ENCODE measurements around the gene MRAS.

MRAS gene

GRCh38 chr3:138437281-138437680 is 88.9 kb downstream of the MRAS start:
- H3K4me1 ChIP-seq (ENCODE audit: control insufficient read depth, low read length), result no peaks in the 10 kb centered on the region
- no peak for TF ChIP-seq EZH2phosphoT487 (IDR thresholded peaks at IDR 0.05; ENCODE audit: borderline replicate concordance, low read length)
- no peak for TF ChIP-seq CTCF (IDR thresholded peaks at IDR 0.05; ENCODE audit: low read depth, low read length, poor library complexity, severe bottlenecking)
- H4K20me1 ChIP-seq (ENCODE audit: control insufficient read depth, insufficient read depth, low read depth, low read length), result no peaks in the 10 kb centered on the region
- H3F3A ChIP-seq (ENCODE audit: control insufficient read depth, insufficient read depth), result no peaks in the 10 kb centered on the region
- no peak overlapping the region for H3K4me3 ChIP-seq (ENCODE audit: low read length)
- H3K36me3 ChIP-seq (ENCODE audit: control insufficient read depth, low read length), result no peaks in the 10 kb centered on the region
- no peaks in the 10 kb centered on the region for H3K79me2 ChIP-seq (ENCODE audit: control insufficient read depth, low read length)
- no peaks in the 10 kb centered on the region for H3K9me2 ChIP-seq (replicated peaks; ENCODE audit: control insufficient read depth, low read length)
- no peak overlapping the region for H3K27ac ChIP-seq (ENCODE audit: low read depth, low read length)
- H3K9me3 ChIP-seq (ENCODE audit: control insufficient read depth, insufficient read depth, low read length), result no peaks in the 10 kb centered on the region
- no peak overlapping the region for H3K4me2 ChIP-seq (ENCODE audit: low read length)
- peaks cover 2% of the 10 kb centered on the region; the same call in 1 of the 2 replicates for H3K27me3 ChIP-seq (ENCODE audit: control insufficient read depth, low read length)

- TF ChIP-seq CTCF (IDR thresholded peaks at IDR 0.05; ENCODE audit: low read depth, low read length, poor library complexity, severe bottlenecking) (no peak), EZH2phosphoT487 (IDR thresholded peaks at IDR 0.05; ENCODE audit: borderline replicate concordance, low read length) (no peak)
- Histone ChIP-seq H3K27ac (ENCODE audit: low read depth, low read length) (no peak overlapping the region), H3K4me2 (ENCODE audit: low read length) (no peak overlapping the region), H3F3A (ENCODE audit: control insufficient read depth, insufficient read depth) (no peaks in the 10 kb centered on the region), H3K27me3 (ENCODE audit: control insufficient read depth, low read length) (no peaks in the 10 kb centered on the region), H3K9me2 (replicated peaks; ENCODE audit: control insufficient read depth, low read length) (no peaks in the 10 kb centered on the region), H3K36me3 (ENCODE audit: control insufficient read depth, low read length) (no peaks in the 10 kb centered on the region), H4K20me1 (ENCODE audit: control insufficient read depth, insufficient read depth, low read depth, low read length) (no peaks in the 10 kb centered on the region), H3K4me1 (ENCODE audit: control insufficient read depth, low read length) (no peaks in the 10 kb centered on the region), H3K4me3 (ENCODE audit: low read length) (no peak overlapping the region), H3K9me3 (ENCODE audit: control insufficient read depth, insufficient read depth, low read length) (no peaks in the 10 kb centered on the region), H3K79me2 (ENCODE audit: control insufficient read depth, low read length) (no peaks in the 10 kb centered on the region)
Observed at GRCh38 chr3:138438896-138439295, 90.5 kb downstream of the MRAS start.

GRCh38 chr3:138439646-138440045 is 91.3 kb downstream of the MRAS start:
- Histone ChIP-seq H3K36me3 (ENCODE audit: control insufficient read depth, low read length) (no peaks in the 10 kb centered on the region), H3K4me2 (ENCODE audit: low read length) (no peak overlapping the region), H3K79me2 (ENCODE audit: control insufficient read depth, low read length) (no peaks in the 10 kb centered on the region), H3K4me1 (ENCODE audit: control insufficient read depth, low read length) (no peaks in the 10 kb centered on the region), H3K9me2 (replicated peaks; ENCODE audit: control insufficient read depth, low read length) (no peaks in the 10 kb centered on the region), H3K27me3 (ENCODE audit: control insufficient read depth, low read length) (no peaks in the 10 kb centered on the region), H3K4me3 (ENCODE audit: low read length) (no peak overlapping the region), H4K20me1 (ENCODE audit: control insufficient read depth, insufficient read depth, low read depth, low read length) (no peaks in the 10 kb centered on the region), H3F3A (ENCODE audit: control insufficient read depth, insufficient read depth) (no peaks in the 10 kb centered on the region), H3K9me3 (ENCODE audit: control insufficient read depth, insufficient read depth, low read length) (no peaks in the 10 kb centered on the region), H3K27ac (ENCODE audit: low read depth, low read length) (no peak overlapping the region)
- TF ChIP-seq EZH2phosphoT487 (IDR thresholded peaks at IDR 0.05; ENCODE audit: borderline replicate concordance, low read length), result no peak
- no peak for TF ChIP-seq CTCF (IDR thresholded peaks at IDR 0.05; ENCODE audit: low read depth, low read length, poor library complexity, severe bottlenecking)

GRCh38 chr3:138440121-138440521 is 91.7 kb downstream of the MRAS start:
- no peaks in the 10 kb centered on the region for H4K20me1 ChIP-seq (ENCODE audit: control insufficient read depth, insufficient read depth, low read depth, low read length)
- no peak overlapping the region for H3K4me2 ChIP-seq (ENCODE audit: low read length)
- H3F3A ChIP-seq (ENCODE audit: control insufficient read depth, insufficient read depth), result no peaks in the 10 kb centered on the region
- H3K4me3 ChIP-seq (ENCODE audit: low read length), result no peak overlapping the region
- H3K27ac ChIP-seq (ENCODE audit: low read depth, low read length), result no peak overlapping the region
- H3K79me2 ChIP-seq (ENCODE audit: control insufficient read depth, low read length), result no peaks in the 10 kb centered on the region
- TF ChIP-seq EZH2phosphoT487 (IDR thresholded peaks at IDR 0.05; ENCODE audit: borderline replicate concordance, low read length), result no peak
- no peak for TF ChIP-seq CTCF (IDR thresholded peaks at IDR 0.05; ENCODE audit: low read depth, low read length, poor library complexity, severe bottlenecking)
- no peaks in the 10 kb centered on the region for H3K4me1 ChIP-seq (ENCODE audit: control insufficient read depth, low read length)
- H3K36me3 ChIP-seq (ENCODE audit: control insufficient read depth, low read length), result no peaks in the 10 kb centered on the region
- H3K27me3 ChIP-seq (ENCODE audit: control insufficient read depth, low read length), result no peaks in the 10 kb centered on the region
- H3K9me3 ChIP-seq (ENCODE audit: control insufficient read depth, insufficient read depth, low read length), result no peaks in the 10 kb centered on the region
- no peaks in the 10 kb centered on the region for H3K9me2 ChIP-seq (replicated peaks; ENCODE audit: control insufficient read depth, low read length)
